Measurements from ENCODE around the gene NUDCD3. TPM values are rescaled to one million over a fixed set of nuclear protein-coding genes. Genes with fewer than 3 reads are reported as not detected.

NUDCD3 gene
- total and polyA plus RNA-seq, 2 of the 8 experiments (the other 6 are each of a cell fraction or from before 2014, with no cell fraction given): 35.2 to 93.7 TPM

- TF ChIP-seq RAD21 (IDR thresholded peaks at IDR 0.05 in 1 of 2, conservative IDR thresholded peaks at IDR 0.05 in 1 of 2; ENCODE audit: low read depth in 2 of 2, low read length in 2 of 2) (no peak), SRF (IDR thresholded peaks at IDR 0.05; ENCODE audit: low read depth, low read length) (no peak), YY1 (IDR thresholded peaks at IDR 0.05; ENCODE audit: low read depth, low read length) (no peak), CHD2 (IDR thresholded peaks at IDR 0.05; ENCODE audit: low read length) (no peak), POLR2A (IDR thresholded peaks at IDR 0.05; ENCODE audit: control extremely low read depth in 1 of 2, low read depth in 2 of 2, low read length in 2 of 2) (no peak)
- no peak overlapping the region for H3K18ac ChIP-seq (ENCODE audit: extremely low read depth, low read length)
- CTCF ChIA-PET (ENCODE audit: partially characterized antibody): interaction anchor here (1.5 kb wide), 1 partner anchor 59 kb away, joined by 3 read pairs; no protein-coding TSS in a partner anchor
These were observed 56.3 kb downstream of the NUDCD3 start for GRCh38 chr7:44434201-44434600.

More at GRCh38 chr7:44434201-44434600, 56.3 kb downstream of the NUDCD3 start:
- Histone ChIP-seq H3K79me1 (ENCODE audit: low read depth, low read length) (peaks cover 12% of the 10 kb centered on the region), H2AK5ac (ENCODE audit: low read depth, low read length) (no peak overlapping the region), H3K14ac (ENCODE audit: insufficient read length) (no peak overlapping the region), H2BK120ac (replicated peaks; ENCODE audit: low read depth, low read length) (no peak overlapping the region), H3K4me2 (ENCODE audit: insufficient read depth in 1 of 2, low read depth in 2 of 2, low read length in 2 of 2) (no peak overlapping the region), H3K23me2 (ENCODE audit: low read depth, low read length) (no peaks in the 10 kb centered on the region), H3K4me3 (ENCODE audit: extremely low read depth in 1 of 4, insufficient read depth in 2 of 4, low read depth in 3 of 4, low read length in 4 of 4) (no peak overlapping the region), H3K9ac (replicated peaks in 1 of 4; ENCODE audit: extremely low read depth in 1 of 4, low read depth in 3 of 4, low read length in 3 of 4) (no peak overlapping the region), H4K5ac (ENCODE audit: insufficient read length, low read depth, low read length) (no peak overlapping the region), H3K56ac (replicated peaks; ENCODE audit: insufficient read length, low read depth, low read length) (no peak overlapping the region), H4K8ac (ENCODE audit: extremely low read depth, insufficient read depth, low read length) (no peak overlapping the region), H3K4me1 (replicated peaks in 1 of 4; ENCODE audit: control insufficient read depth in 3 of 4, insufficient read depth in 4 of 4, low read length in 3 of 4) (0 out of 7 replicates have a peak, but pooled peaks cover 0 to 5% (median 0%) of the 10 kb centered on the region in 4 experiments), H3K36me3 (ENCODE audit: control insufficient read depth in 2 of 4, insufficient read depth in 4 of 4, low read length in 3 of 4) (peaks cover 0 to 4% (median 1%) of the 10 kb centered on the region in 4 experiments; a peak in 2 of 8 replicates), H3K9me3 (ENCODE audit: insufficient read depth in 2 of 2, low read depth in 1 of 2, low read length in 1 of 2) (no peaks in the 10 kb centered on the region), H4K91ac (replicated peaks; ENCODE audit: insufficient read length, low read length) (no peak overlapping the region), H2AFZ (ENCODE audit: low read length) (no peak overlapping the region), H3K79me2 (ENCODE audit: control insufficient read depth in 1 of 2, insufficient read depth in 2 of 2, low read length in 2 of 2) (peaks cover 0 to 21% of the 10 kb centered on the region in 2 experiments; a peak in 3 of 4 replicates), H2BK5ac (ENCODE audit: low read depth, low read length) (no peak overlapping the region), H3K27me3 (replicated peaks in 1 of 4; ENCODE audit: control insufficient read depth in 3 of 4, extremely low read depth in 1 of 4, insufficient read depth in 3 of 4, low read length in 3 of 4) (no peaks in the 10 kb centered on the region), H2BK20ac (ENCODE audit: low read length) (no peak overlapping the region), H4K20me1 (replicated peaks in 1 of 2; ENCODE audit: control insufficient read depth in 1 of 2, insufficient read depth in 2 of 2, low read length in 2 of 2) (peaks cover 6 to 17% of the 10 kb centered on the region in 2 experiments), H3K27ac (ENCODE audit: low read depth, low read length) (no peak overlapping the region), H3K4ac (replicated peaks; ENCODE audit: insufficient read length, low read depth, low read length) (no peak overlapping the region), H2BK15ac (ENCODE audit: low read length) (no peak overlapping the region), H2BK12ac (ENCODE audit: low read depth, low read length) (no peak overlapping the region), H3K23ac (ENCODE audit: insufficient read length) (no peak overlapping the region)
- POLR2A ChIA-PET (ENCODE audit: partially characterized antibody): no interaction called here
- 90% methylated on average over 7 of the region's 7 CpGs; no CpG with 5 or more reads in 1 of the 2 experiments for WGBS, 2 experiments (ENCODE audit: extremely low coverage in 1 of 2, insufficient coverage in 1 of 2, insufficient read length in 1 of 2, insufficient replicate concordance in 2 of 2, low coverage in 1 of 2, low lambda C conversion rate in 2 of 2, missing lambda C conversion rate in 1 of 2)
- FAIRE-seq (no peak), DNase-seq (ENCODE audit: low read depth in 1 of 2, low spot score in 2 of 2) (no peak)

All from H1 (cell line).